ENCODE results near the gene EFCAB6. TPM values are rescaled to one million over a fixed set of nuclear protein-coding genes. Genes with fewer than 3 reads are reported as not detected.

EFCAB6 gene
- total and polyA plus RNA-seq, 12 donors, result 1.6 to 4.8 (median 2.9) TPM

- 58 to 67% (median 64%) methylated on average over 15 to 26 of the region's 26 CpGs for WGBS, 4 donors
- TF ChIP-seq CTCF (IDR thresholded peaks at IDR 0.05), result no peak
- TF ChIP-seq POLR2A (IDR thresholded peaks at IDR 0.05), result no peak
- DNase-seq, result no peak
- H3K4me3 ChIP-seq, result no peak overlapping the region
- no peaks in the 10 kb centered on the region for H3K27me3 ChIP-seq
- intact Hi-C loops (cut with DNase I), result no loop called here
- no peaks in the 10 kb centered on the region for H3K36me3 ChIP-seq (replicated peaks in 1 of 2)
- H3K27ac ChIP-seq, result no peak overlapping the region
- no peaks in the 10 kb centered on the region for H3K4me1 ChIP-seq (replicated peaks in 1 of 2)
- no peaks in the 10 kb centered on the region for H3K9me3 ChIP-seq (replicated peaks in 1 of 3)
These were observed 323.9 kb downstream of the EFCAB6 start for GRCh38 chr22:43488031-43488866.

DNA sequence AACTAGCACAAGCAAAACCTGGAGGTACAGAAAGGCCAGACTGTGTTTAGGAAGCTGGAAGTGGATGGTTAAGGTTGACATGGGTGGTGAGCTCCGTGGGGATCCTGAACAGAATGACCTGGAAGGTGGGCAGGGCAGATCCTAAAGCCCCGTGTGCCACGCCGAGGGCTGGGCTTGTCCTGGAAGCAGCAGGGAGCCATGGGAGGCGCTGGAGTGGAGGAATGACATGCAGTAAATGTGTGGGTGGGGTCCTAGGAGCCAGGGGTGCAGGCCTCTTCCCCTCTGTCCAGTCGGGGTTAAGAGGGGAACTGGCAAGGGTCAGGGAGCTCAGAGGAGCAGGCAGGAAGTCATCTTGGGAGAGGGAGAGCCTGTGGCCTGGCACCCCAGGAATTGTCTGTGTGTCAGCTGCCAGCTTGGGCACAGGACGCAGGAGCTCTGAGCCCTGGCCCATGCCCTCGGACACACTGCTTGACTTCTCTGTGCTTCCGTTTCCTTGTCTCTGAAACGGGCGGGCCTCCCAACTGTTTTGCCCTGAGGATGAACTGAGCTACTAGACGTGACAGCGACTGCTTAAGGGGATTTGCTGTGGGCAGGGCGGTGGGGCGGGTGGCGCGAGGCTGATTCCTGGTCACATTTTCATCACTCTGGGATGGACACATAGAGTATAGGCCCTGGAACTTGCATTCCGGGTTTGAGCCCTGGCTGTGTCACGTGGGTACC, 324.6 kb downstream of the EFCAB6 start:
- TF ChIP-seq CTCF (IDR thresholded peaks at IDR 0.05), result no peak
- no peak for TF ChIP-seq POLR2A (IDR thresholded peaks at IDR 0.05)
- H3K4me1 ChIP-seq (replicated peaks in 1 of 2), result no peaks in the 10 kb centered on the region
- H3K27ac ChIP-seq, result no peak overlapping the region
- H3K4me3 ChIP-seq, result no peak overlapping the region
- no peak for DNase-seq
- no peaks in the 10 kb centered on the region for H3K9me3 ChIP-seq (replicated peaks in 1 of 3)
- H3K27me3 ChIP-seq, result no peaks in the 10 kb centered on the region
- 56 to 70% (median 66%) methylated on average over 6 to 19 of the region's 19 CpGs for WGBS, 4 donors
- intact Hi-C loops (cut with DNase I), result no loop called here
- no peaks in the 10 kb centered on the region for H3K36me3 ChIP-seq (replicated peaks in 1 of 2)

DNA sequence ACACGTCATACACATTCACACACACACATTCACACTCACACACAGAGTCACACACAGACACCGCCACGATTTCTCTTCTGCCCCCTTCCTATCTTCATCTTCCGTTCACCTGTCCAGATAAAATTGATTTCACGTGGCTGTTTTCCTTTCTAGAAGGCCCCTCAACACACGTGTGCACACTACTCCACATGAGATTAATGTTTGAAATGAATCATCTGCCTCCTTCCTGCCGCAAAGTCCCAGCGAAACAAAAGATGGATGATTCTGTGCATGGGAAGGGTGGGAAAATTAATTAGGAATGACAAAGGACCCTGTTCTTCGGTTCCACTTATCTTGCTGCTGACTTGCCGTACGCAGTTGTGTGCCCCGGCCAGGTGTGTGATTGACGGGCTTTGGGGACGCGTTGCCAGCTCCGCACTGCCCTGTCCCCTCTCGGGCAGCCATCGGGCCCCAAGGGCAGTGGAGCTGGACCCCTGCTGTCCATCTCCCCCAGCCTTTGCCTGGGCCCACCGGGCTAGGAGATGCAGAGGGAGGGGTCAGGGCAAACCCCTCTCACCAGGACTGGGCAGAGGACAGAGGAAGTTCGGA, 326.5 kb downstream of the EFCAB6 start:
- H3K9me3 ChIP-seq (replicated peaks in 1 of 3), result no peaks in the 10 kb centered on the region
- intact Hi-C loops (cut with DNase I), result no loop called here
- no peaks in the 10 kb centered on the region for H3K36me3 ChIP-seq (replicated peaks in 1 of 2)
- WGBS, 4 donors, result 52 to 66% (median 58%) methylated on average over 18 to 20 of the region's 20 CpGs
- DNase-seq, result no peak
- H3K4me1 ChIP-seq (replicated peaks in 1 of 2), result no peaks in the 10 kb centered on the region
- TF ChIP-seq CTCF (IDR thresholded peaks at IDR 0.05) (no peak), POLR2A (IDR thresholded peaks at IDR 0.05) (no peak)
- H3K4me3 ChIP-seq, result no peak overlapping the region
- no peaks in the 10 kb centered on the region for H3K27me3 ChIP-seq
- H3K27ac ChIP-seq, result no peak overlapping the region

GRCh38 chr22:43484227-43484626, 327.9 kb downstream of the EFCAB6 start:
- TF ChIP-seq CTCF (IDR thresholded peaks at IDR 0.05), result no peak
- TF ChIP-seq POLR2A (IDR thresholded peaks at IDR 0.05), result no peak
- intact Hi-C loops (cut with DNase I), result no loop called here
- no peak overlapping the region for H3K27ac ChIP-seq
- DNase-seq, result no peak
- no peaks in the 10 kb centered on the region for H3K36me3 ChIP-seq (replicated peaks in 1 of 2)
- H3K27me3 ChIP-seq, result no peaks in the 10 kb centered on the region
- no peaks in the 10 kb centered on the region for H3K9me3 ChIP-seq (replicated peaks in 1 of 3)
- H3K4me3 ChIP-seq, result no peak overlapping the region
- 67 to 88% (median 81%) methylated on average over 3 to 8 of the region's 8 CpGs for WGBS, 4 donors
- H3K4me1 ChIP-seq (replicated peaks in 1 of 2), result no peaks in the 10 kb centered on the region

Data from adrenal gland (tissue), 12 donors.